Thymus (tissue), 11 donors: ENCODE data around the gene METTL6. TPM values are rescaled to one million over a fixed set of nuclear protein-coding genes. Genes with fewer than 3 reads are reported as not detected.
"Not testable (repeated sequence)": the region's sequence is repeated elsewhere in the genome, so short reads cannot be mapped to it uniquely, and the experiment has no call there.

Experiments used
- DNase-seq, 9 donors: peaks; one replicate each; pipeline ENCODE4 v3.0.0-alpha.2; 2013; ENCODE audit warnings: low spot score in 9 of 9, low read depth in 6 of 9, missing footprints in 1 of 9
- H3K27ac ChIP-seq, 2 donors: one replicate each; pipeline ENCODE4 v1.5.1; 2013; ENCODE audit warnings: control low read depth in 1 of 2, low read depth in 1 of 2, low read length in 1 of 2, mild to moderate bottlenecking in 1 of 2, moderate library complexity in 1 of 2
- H3K27me3 ChIP-seq, 2 donors: one replicate each; pipeline ENCODE4 v1.5.1; 2013; ENCODE audit warnings: low read length in 1 of 2; ENCODE audit not compliant: control insufficient read depth in 2 of 2, insufficient read depth in 1 of 2
- H3K36me3 ChIP-seq, 2 donors: one replicate each; pipeline ENCODE4 v1.5.1; 2013; ENCODE audit warnings: low read length in 1 of 2, mild to moderate bottlenecking in 1 of 2, moderate library complexity in 1 of 2; ENCODE audit not compliant: control insufficient read depth in 2 of 2, insufficient read depth in 2 of 2
- H3K4me1 ChIP-seq, 2 donors: one replicate each; pipeline ENCODE4 v1.5.1; 2013; ENCODE audit warnings: low read length in 2 of 2; ENCODE audit not compliant: control insufficient read depth in 2 of 2, insufficient read depth in 2 of 2
- H3K4me3 ChIP-seq, 2 donors: one replicate each; pipeline ENCODE4 v1.5.1; 2013; ENCODE audit warnings: low read length in 2 of 2, control low read depth in 1 of 2, mild to moderate bottlenecking in 1 of 2
- H3K9me3 ChIP-seq, 2 donors: one replicate each; pipeline ENCODE4 v1.5.1; 2013; ENCODE audit warnings: low read length in 1 of 2, mild to moderate bottlenecking in 1 of 2; ENCODE audit not compliant: control insufficient read depth in 2 of 2, insufficient read depth in 1 of 2
- WGBS: extraction: QIAGEN DNeasy Blood & Tissue Kit; methylation state at CpG from one replicate; pipeline ENCODE4 v1.1.7; 2013; 5-methylcytosine and 5-hydroxymethylcytosine counted together
- polyA plus RNA-seq: library from polyadenylated mRNA; stranded (reverse); fragments of 200-250 nt; gene quantifications from one replicate; pipeline ENCODE4 v1.2.3, GENCODE V29; 2013
- total RNA-seq: library from RNA; stranded (reverse); fragments of 120-200 nt; gene quantifications from one replicate; pipeline ENCODE4 v1.2.4, GENCODE V29; 2013
- donor health status: healthy.

Gene METTL6
- total and polyA plus RNA-seq, 2 donors = 16.7 to 27.0 TPM

DNA sequence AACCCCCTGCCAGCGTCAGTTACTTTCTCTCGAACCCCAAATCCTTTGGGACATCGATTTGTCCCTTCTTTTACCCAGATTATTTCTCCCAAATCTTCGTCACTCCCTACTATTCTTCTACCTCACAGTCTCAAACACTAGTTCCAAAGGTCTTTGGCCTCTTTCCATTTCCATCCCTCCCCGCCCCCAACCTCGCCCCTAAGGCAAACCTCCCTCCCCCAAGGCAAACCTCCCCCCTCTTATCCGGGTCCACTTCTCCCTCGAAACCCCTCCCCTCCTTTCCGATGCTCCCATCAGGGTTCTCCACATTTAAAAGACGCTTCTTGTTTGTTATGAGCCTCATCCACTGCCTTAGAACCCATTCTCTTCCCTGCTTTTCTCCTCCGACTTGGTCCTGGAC, 637 bp upstream of the METTL6 start:
- Histone ChIP-seq H3K4me1 (peaks cover 19 to 21% of the 10 kb centered on the region in 2 donors), H3K27ac (peak overlapping the region in 1 of 2 donors; percentile 31), H3K9me3 (no peaks in the 10 kb centered on the region), H3K36me3 (peaks cover 18 to 36% of the 10 kb centered on the region in 2 donors), H3K4me3 (peak overlapping the region; percentile 79 to 93), H3K27me3 (no peaks in the 10 kb centered on the region)
- WGBS = 1% methylated on average over 11 of the region's 11 CpGs
- DNase-seq = no peak

DNA sequence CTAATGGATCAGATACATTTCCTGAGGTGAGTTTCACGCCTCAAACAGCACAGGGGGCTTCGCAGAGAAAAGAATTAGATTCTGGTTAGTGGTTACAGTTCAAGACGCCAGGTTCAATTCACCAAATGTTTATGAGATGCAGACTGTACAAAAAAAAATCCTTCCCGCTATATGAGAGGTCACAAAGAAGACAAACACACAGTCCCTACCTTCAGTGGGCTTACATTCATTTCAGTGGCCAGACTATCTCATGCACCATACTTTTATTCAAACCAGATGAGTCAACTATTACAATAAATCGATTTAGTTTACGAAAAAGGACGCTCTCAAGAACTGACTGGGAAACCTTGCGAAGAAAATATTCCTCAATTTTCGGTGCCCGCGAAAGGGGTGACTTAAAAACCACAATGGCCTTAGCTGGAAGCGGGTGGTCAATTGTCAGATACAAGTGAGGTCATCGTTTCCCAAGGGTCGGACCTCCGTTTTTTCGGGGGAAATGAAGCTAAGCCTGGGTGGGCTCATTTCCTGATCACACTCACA, 695 bp downstream of the METTL6 start:
- WGBS = 53% methylated on average over 16 of the region's 16 CpGs
- Histone ChIP-seq H3K36me3 (peaks cover 18 to 39% of the 10 kb centered on the region in 2 donors), H3K27ac (no peak overlapping the region), H3K27me3 (no peaks in the 10 kb centered on the region), H3K4me3 (peak overlapping the region; percentile 79 to 93), H3K9me3 (no peaks in the 10 kb centered on the region), H3K4me1 (peaks cover 19 to 21% of the 10 kb centered on the region in 2 donors)
- no peak for DNase-seq

DNA sequence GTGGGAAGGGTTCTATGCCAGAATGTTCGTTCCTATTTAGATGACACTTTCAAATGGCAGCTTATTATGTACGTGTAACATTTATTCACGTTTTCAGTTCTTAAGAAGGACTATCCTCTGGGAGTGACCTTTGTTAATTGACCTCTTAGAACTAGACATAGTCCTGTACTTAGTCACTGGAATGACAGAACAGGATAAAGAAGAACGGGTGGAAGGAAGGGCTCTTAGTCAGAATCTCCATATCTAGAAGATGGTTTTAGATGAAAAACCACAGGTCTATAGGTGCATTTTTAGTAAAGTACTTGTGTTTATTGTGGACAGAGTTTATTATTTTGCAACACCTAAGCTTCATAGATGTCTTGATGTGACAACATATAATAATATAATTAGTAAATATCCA, 6.5 kb downstream of the METTL6 start:
- WGBS = over 99% methylated on average over 4 of the region's 4 CpGs
- no peaks in the 10 kb centered on the region for H3K4me1 ChIP-seq
- H3K36me3 ChIP-seq = peaks cover 10 to 49% of the 10 kb centered on the region in 2 donors
- no peaks in the 10 kb centered on the region for H3K27me3 ChIP-seq
- DNase-seq = no peak
- H3K4me3 ChIP-seq = no peak overlapping the region
- H3K9me3 ChIP-seq = no peaks in the 10 kb centered on the region
- no peak overlapping the region for H3K27ac ChIP-seq

DNA sequence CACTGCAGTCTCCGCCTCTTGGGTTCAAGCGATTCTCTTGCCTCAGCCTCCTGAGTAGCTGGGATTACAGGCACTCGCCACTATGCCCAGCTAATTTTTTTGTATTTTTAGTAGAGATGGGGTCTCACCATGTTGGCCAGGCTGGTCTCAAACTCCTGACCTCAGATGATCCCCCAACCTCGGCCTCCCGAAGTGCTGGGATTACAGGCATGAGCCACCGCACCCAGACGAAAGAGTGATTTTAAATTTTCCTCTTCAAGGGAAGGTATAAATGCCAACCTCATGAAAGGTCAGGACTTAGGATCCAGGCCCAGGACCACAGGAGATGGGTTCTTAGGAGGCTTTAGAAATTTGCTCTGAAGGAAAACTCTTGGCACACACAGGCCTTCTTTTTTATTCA, 16.4 kb downstream of the METTL6 start:
- not testable (repeated sequence) for DNase-seq, H3K4me1 ChIP-seq, H3K9me3 ChIP-seq, H3K4me3 ChIP-seq, H3K27ac ChIP-seq, H3K27me3 ChIP-seq
- 93% methylated on average over 7 of the region's 7 CpGs for WGBS
- H3K36me3 ChIP-seq = peaks cover 49 to 68% of the 10 kb centered on the region in 2 donors

DNA sequence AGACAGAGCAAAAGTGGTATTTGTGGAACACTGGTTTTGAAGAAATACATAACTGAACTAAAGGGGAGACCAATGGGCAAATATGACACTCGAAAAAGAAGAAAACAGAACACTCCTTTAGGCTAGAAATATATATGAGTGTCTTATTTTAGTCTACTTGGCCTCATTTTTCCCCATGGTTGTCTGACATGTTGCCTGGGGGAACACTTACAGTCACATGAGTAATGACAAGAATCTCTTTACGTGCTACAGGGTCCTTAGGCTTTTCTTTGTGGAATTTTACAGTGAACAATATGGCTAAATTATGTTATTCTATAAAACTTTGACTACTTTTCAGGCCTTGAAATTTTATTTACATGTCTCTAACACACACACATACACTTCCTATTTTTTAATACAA, 17.6 kb downstream of the METTL6 start:
- DNase-seq = no peak
- WGBS = 96% methylated on average over 2 of the region's 2 CpGs
- no peak overlapping the region for H3K27ac ChIP-seq
- H3K27me3 ChIP-seq = no peaks in the 10 kb centered on the region
- peaks cover 40 to 57% of the 10 kb centered on the region in 2 donors for H3K36me3 ChIP-seq
- no peak overlapping the region for H3K4me3 ChIP-seq
- no peaks in the 10 kb centered on the region for H3K9me3 ChIP-seq
- no peaks in the 10 kb centered on the region for H3K4me1 ChIP-seq

DNA sequence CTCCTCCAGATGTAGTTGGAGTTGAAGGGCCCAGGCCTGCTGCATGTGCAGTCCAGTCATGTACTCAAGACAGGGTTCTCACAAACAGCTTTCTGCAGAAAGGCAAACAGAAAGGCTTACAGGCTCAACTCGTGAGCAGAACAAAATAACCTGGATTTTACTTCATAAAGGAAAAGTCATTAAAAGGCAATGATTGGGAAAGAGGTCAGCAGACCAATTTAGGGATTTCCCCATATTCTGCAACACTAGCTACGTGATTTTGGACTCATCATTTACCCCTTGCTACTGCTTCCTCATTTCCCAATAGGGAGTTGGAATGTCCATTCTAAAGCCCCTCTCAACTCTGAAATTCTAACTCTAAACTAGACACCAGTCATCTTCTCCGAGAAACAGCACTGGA, 18.1 kb downstream of the METTL6 start:
- WGBS = 95% methylated on average over 3 of the region's 3 CpGs
- Histone ChIP-seq H3K36me3 (peaks cover 34 to 52% of the 10 kb centered on the region in 2 donors), H3K27ac (no peak overlapping the region), H3K9me3 (no peaks in the 10 kb centered on the region), H3K4me1 (no peaks in the 10 kb centered on the region), H3K27me3 (no peaks in the 10 kb centered on the region), H3K4me3 (no peak overlapping the region)
- DNase-seq = no peak

DNA sequence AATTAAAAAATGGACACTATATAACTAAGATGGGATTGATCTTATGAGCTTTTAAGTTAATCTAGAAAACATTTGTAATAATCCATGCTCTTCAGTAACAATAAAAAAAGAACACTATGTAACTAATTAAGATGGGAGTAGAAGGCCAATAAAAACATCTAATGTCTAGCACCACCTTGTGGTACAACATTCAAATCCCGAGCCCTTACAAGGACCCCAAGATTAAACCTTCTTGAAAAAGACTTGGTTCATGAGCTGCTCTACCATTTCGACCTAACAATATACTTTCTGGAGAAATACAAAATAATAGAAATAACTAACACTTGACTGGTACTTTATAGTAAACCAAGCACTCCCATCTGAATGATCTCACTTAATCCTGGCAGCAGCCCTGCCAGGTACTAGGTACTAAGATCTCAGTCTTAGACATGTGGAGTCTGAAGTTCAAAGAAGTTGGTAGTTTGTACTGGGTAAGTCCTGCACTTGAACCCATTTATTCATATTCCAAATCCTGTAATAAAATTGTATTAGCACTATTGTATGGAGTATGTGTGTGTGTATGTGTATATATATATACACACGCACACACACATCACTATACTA, 21.8 kb downstream of the METTL6 start:
- 42% methylated on average over 3 of the region's 3 CpGs for WGBS
- Histone ChIP-seq H3K4me3 (no peak overlapping the region), H3K9me3 (no peaks in the 10 kb centered on the region), H3K27ac (no peak overlapping the region), H3K36me3 (peaks cover 9 to 20% of the 10 kb centered on the region in 2 donors), H3K27me3 (no peaks in the 10 kb centered on the region), H3K4me1 (no peaks in the 10 kb centered on the region)
- peak; percentile 19 to 79 (median 57) for DNase-seq

DNA sequence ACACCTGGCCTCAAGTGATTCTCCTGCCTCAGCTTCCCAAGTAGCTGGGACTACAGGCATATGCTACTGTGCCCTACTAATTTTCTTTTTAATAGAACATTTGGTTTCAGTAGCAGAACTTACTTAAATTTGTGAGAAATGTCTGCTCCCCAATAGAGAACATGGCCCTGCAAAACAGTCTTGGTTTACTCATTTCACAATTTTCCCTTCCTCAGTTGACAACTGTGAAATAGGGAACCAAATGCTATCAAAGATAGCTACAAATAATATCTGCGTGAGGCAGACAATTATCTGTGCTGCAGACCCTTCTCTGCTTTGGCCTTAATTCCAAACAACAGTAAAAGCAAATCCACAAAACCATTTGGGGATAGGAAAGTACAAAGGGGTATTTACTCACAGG, 22.6 kb downstream of the METTL6 start:
- WGBS = 100% methylated on average over 1 of the region's 1 CpG
- no peak for DNase-seq
- Histone ChIP-seq H3K27me3 (no peaks in the 10 kb centered on the region), H3K27ac (no peak overlapping the region), H3K4me1 (peaks cover 4% of the 10 kb centered on the region in 2 donors), H3K9me3 (no peaks in the 10 kb centered on the region), H3K36me3 (peaks cover 4 to 15% of the 10 kb centered on the region in 2 donors), H3K4me3 (no peak overlapping the region)

DNA sequence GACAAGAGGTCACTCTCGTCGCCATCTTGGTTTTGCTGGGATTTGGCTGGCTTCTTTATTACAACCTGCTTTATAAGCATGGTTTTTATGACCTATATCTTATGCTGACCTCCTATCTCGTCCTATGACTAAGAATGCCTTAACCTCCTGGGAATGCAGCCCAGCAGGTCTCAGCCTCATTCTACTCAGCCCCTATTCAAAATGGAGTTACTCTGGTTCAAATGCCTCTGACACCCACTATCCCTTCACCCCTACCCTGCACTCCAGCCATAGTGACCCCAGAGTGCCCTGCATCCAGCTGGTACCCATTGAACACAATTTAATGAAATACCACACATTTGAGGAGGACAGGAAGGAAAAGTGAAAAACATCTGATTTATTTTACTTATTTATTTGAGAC, 23.4 kb downstream of the METTL6 start:
- peaks cover 0 to 11% of the 10 kb centered on the region in 2 donors for H3K36me3 ChIP-seq
- H3K9me3 ChIP-seq = no peaks in the 10 kb centered on the region
- H3K27ac ChIP-seq = no peak overlapping the region
- no peak overlapping the region for H3K4me3 ChIP-seq
- H3K4me1 ChIP-seq = peaks cover 5 to 9% of the 10 kb centered on the region in 2 donors
- no peaks in the 10 kb centered on the region for H3K27me3 ChIP-seq
- WGBS = 98% methylated on average over 3 of the region's 3 CpGs
- no peak for DNase-seq
